Stomach (tissue), 9 donors: ENCODE data around the gene SH3BGR. TPM values are rescaled to one million over a fixed set of nuclear protein-coding genes. Genes with fewer than 3 reads are reported as not detected.

Experiments
- DNase-seq, 2 donors: peaks; one replicate each; pipeline versions ENCODE4 v3.0.0 to v3.0.0-alpha.2; 2013 to 2019
- H3K27ac ChIP-seq, 5 donors: fragments of 200-600 bp in 4 of 5; sonication (generic) in 4 of 5; one replicate each; pipeline ENCODE4 v1.5.1; 2013 to 2019; ENCODE audit warnings: mild to moderate bottlenecking in 1 of 5, moderate library complexity in 1 of 5
- H3K27me3 ChIP-seq, 3 donors: fragments of 200-600 bp; sonication (generic); one replicate each; pipeline ENCODE4 v1.5.1; 2017 to 2019; ENCODE audit warnings: mixed run types in 1 of 3
- H3K36me3 ChIP-seq, 4 donors: fragments of 200-600 bp; sonication (generic); 1 replicate in 3 of 4; 2 replicates in 1 of 4; pipeline ENCODE4 v1.5.1; 2016 to 2019
- H3K4me1 ChIP-seq, 4 donors: fragments of 200-600 bp; sonication (generic); one replicate each; pipeline ENCODE4 v1.5.1; 2016 to 2019
- H3K4me3 ChIP-seq, 4 donors: fragments of 200-600 bp; sonication (generic) in 3 of 4; one replicate each; pipeline ENCODE4 v1.5.1; 2016 to 2019; ENCODE audit warnings: mild to moderate bottlenecking in 1 of 4
- H3K9me3 ChIP-seq, 4 donors: fragments of 200-600 bp; sonication (generic); one replicate each; pipeline ENCODE4 v1.5.1; 2016 to 2019
- CTCF ChIP-seq, 7 experiments: fragments of 450-650 bp in 4 of 7; fragments of 200-600 bp in 3 of 7; sonication (generic) in 3 of 7; IDR thresholded peaks; one replicate each; pipeline ENCODE4 v1.5.1; 2016 to 2019; ENCODE audit warnings: antibody characterized with exemption in 7 of 7, control low read depth in 2 of 7, mild to moderate bottlenecking in 1 of 7
- EP300 ChIP-seq: sonication (generic); formaldehyde crosslinking; IDR thresholded peaks from one replicate; pipeline ENCODE4 v1.6.1; 2017; ENCODE audit warnings: antibody characterized with exemption
- POLR2A ChIP-seq, 4 donors: fragments of 450-650 bp; IDR thresholded peaks; one replicate each; pipeline ENCODE4 v1.6.1; 2016; ENCODE audit warnings: antibody characterized with exemption in 4 of 4, control low read depth in 2 of 4, mild to moderate bottlenecking in 1 of 4, moderate library complexity in 1 of 4
- POLR2AphosphoS5 ChIP-seq, 3 donors: sonication (generic); formaldehyde crosslinking; IDR thresholded peaks; one replicate each; pipeline ENCODE4 v1.6.1; 2016; ENCODE audit warnings: antibody characterized with exemption in 3 of 3
- WGBS, 5 donors: extraction: QIAGEN DNeasy Blood & Tissue Kit in 3 of 5; methylation state at CpG; one replicate each; pipeline versions ENCODE4 v1.1.5 to v1.1.7; 2013 to 2018; 5-methylcytosine and 5-hydroxymethylcytosine counted together
- intact Hi-C: fragments of 100-400 bp; cut with DNase I; formaldehyde crosslinking; loops from one replicate; pipeline ENCODE4 v1.15.1; 2023; ENCODE audit warnings: low total_unique reads
- polyA plus RNA-seq, 3 donors: library from polyadenylated mRNA; stranded (reverse); fragments of 200-250 nt; gene quantifications; one replicate each; pipeline ENCODE4 v1.2.3, GENCODE V29; 2013
- total RNA-seq, 5 donors: library from RNA; depleted of rRNA; stranded (reverse); fragments of >200 nt; gene quantifications; one replicate each; pipeline versions ENCODE4 v1.1.0 to v1.2.3, GENCODE V29; 2014 to 2016
- donor health status: healthy with polysubstance abuse.
- donor health status: Bipolar disorder and iron deficiency.
- donor health status: healthy.

The SH3BGR gene
- total and polyA plus RNA-seq, 8 donors: 0.87 to 295 (median 7.9) TPM; not detected in 1

GRCh38 chr21:39525601-39526000 is 73.8 kb downstream of the SH3BGR start:
- no peaks in the 10 kb centered on the region for H3K36me3 ChIP-seq
- no peaks in the 10 kb centered on the region for H3K9me3 ChIP-seq
- intact Hi-C loops: no loop called here
- TF ChIP-seq POLR2AphosphoS5 (IDR thresholded peaks at IDR 0.05) (no peak), POLR2A (IDR thresholded peaks at IDR 0.05) (no peak), CTCF (IDR thresholded peaks at IDR 0.05) (no peak), EP300 (no peak)
- H3K27me3 ChIP-seq: no peaks in the 10 kb centered on the region
- H3K4me1 ChIP-seq: peaks cover 14 to 44% (median 24%) of the 10 kb centered on the region in 4 donors
- 89 to 96% (median 95%) methylated on average over 6 to 12 of the region's 12 CpGs for WGBS, 5 donors
- no peak overlapping the region for H3K27ac ChIP-seq
- no peak overlapping the region for H3K4me3 ChIP-seq
- no peak for DNase-seq

- 54 to 82% (median 63%) methylated on average over 5 of the region's 5 CpGs for WGBS, 5 donors
- TF ChIP-seq POLR2AphosphoS5 (IDR thresholded peaks at IDR 0.05) (no peak), CTCF (IDR thresholded peaks at IDR 0.05) (no peak), POLR2A (IDR thresholded peaks at IDR 0.05) (no peak), EP300 (no peak)
- H3K4me3 ChIP-seq: no peak overlapping the region
- no peaks in the 10 kb centered on the region for H3K27me3 ChIP-seq
- H3K4me1 ChIP-seq: peaks cover 14 to 43% (median 24%) of the 10 kb centered on the region in 4 donors
- DNase-seq: no peak
- intact Hi-C loops: no loop called here
- no peak overlapping the region for H3K27ac ChIP-seq
- H3K9me3 ChIP-seq: no peaks in the 10 kb centered on the region
- H3K36me3 ChIP-seq: no peaks in the 10 kb centered on the region
Observed at GRCh38 chr21:39527067-39527595, 75.4 kb downstream of the SH3BGR start.

- DNase-seq: peak; percentile 74 to 83
- Histone ChIP-seq H3K4me1 (peaks cover 14 to 36% (median 24%) of the 10 kb centered on the region in 4 donors), H3K4me3 (no peak overlapping the region), H3K27ac (peak overlapping the region in 3 of 5 donors; percentile 20 to 46 (median 45)), H3K9me3 (no peaks in the 10 kb centered on the region), H3K36me3 (no peaks in the 10 kb centered on the region), H3K27me3 (no peaks in the 10 kb centered on the region)
- intact Hi-C loops: no loop called here
- no peak for TF ChIP-seq POLR2A (IDR thresholded peaks at IDR 0.05)
- TF ChIP-seq EP300: no peak
- 5 to 12% (median 10%) methylated on average over 8 of the region's 8 CpGs for WGBS, 5 donors
Observed at GRCh38 chr21:39527664-39528381, 76.1 kb downstream of the SH3BGR start.

- TF ChIP-seq CTCF (IDR thresholded peaks at IDR 0.05): no peak
- TF ChIP-seq POLR2AphosphoS5 (IDR thresholded peaks at IDR 0.05): no peak
- no peak for TF ChIP-seq POLR2A (IDR thresholded peaks at IDR 0.05)
- TF ChIP-seq EP300: no peak
- Histone ChIP-seq H3K27ac (no peak overlapping the region), H3K36me3 (no peaks in the 10 kb centered on the region), H3K4me1 (peaks cover 11 to 24% (median 19%) of the 10 kb centered on the region in 4 donors), H3K9me3 (no peaks in the 10 kb centered on the region), H3K27me3 (no peaks in the 10 kb centered on the region), H3K4me3 (no peak overlapping the region)
- intact Hi-C loops: no loop called here
- DNase-seq: peak in 1 of 2 donors; percentile 53
- 52 to 87% (median 78%) methylated on average over 4 of the region's 4 CpGs for WGBS, 5 donors
Observed at GRCh38 chr21:39529026-39529425, 77.3 kb downstream of the SH3BGR start.

- Histone ChIP-seq H3K27me3 (no peaks in the 10 kb centered on the region), H3K27ac (no peak overlapping the region), H3K4me1 (peaks cover 11 to 21% (median 19%) of the 10 kb centered on the region in 4 donors), H3K36me3 (no peaks in the 10 kb centered on the region), H3K4me3 (no peak overlapping the region), H3K9me3 (no peaks in the 10 kb centered on the region)
- intact Hi-C loops: no loop called here
- no peak for TF ChIP-seq EP300
- TF ChIP-seq POLR2A (IDR thresholded peaks at IDR 0.05): no peak
- TF ChIP-seq CTCF (IDR thresholded peaks at IDR 0.05): no peak
- TF ChIP-seq POLR2AphosphoS5 (IDR thresholded peaks at IDR 0.05): no peak
- DNase-seq: no peak
- WGBS, 5 donors: 49 to 65% (median 62%) methylated on average over 8 of the region's 8 CpGs
Observed at GRCh38 chr21:39531064-39531463, 79.3 kb downstream of the SH3BGR start.
